Hematopoietic multipotent progenitor cell treated with erythropoietin and hydrocortisone succinate and interleukin-3 and kit ligand, for 4 days (in vitro differentiated cells): ENCODE data around the gene PLCL1.

ENCODE experiments used
- DNase-seq: peaks from one replicate; pipeline ENCODE4 v3.0.0-alpha.2; 2015

The PLCL1 gene

GRCh38 chr2:197929886-197930227 is 125.5 kb downstream of the PLCL1 start:
- no peak for DNase-seq

- DNase-seq: no peak
Observed at GRCh38 chr2:197930570-197931278, 126.3 kb downstream of the PLCL1 start.

- DNase-seq: no peak
Observed at GRCh38 chr2:197931661-197932312, 127.4 kb downstream of the PLCL1 start.

GRCh38 chr2:197932374-197932773 is 128.0 kb downstream of the PLCL1 start:
- no peak for DNase-seq

- DNase-seq: no peak
Observed at GRCh38 chr2:197934261-197934933, 130.0 kb downstream of the PLCL1 start.

- DNase-seq: peak; percentile 35
Observed at GRCh38 chr2:197934934-197935289, 130.5 kb downstream of the PLCL1 start.

GRCh38 chr2:197937814-197938213 is 133.4 kb downstream of the PLCL1 start:
- DNase-seq: peak; percentile 43

GRCh38 chr2:197938555-197938954 is 134.2 kb downstream of the PLCL1 start:
- peak; percentile 31 for DNase-seq

- no peak for DNase-seq
Observed at GRCh38 chr2:197939787-197940186, 135.4 kb downstream of the PLCL1 start.

GRCh38 chr2:197940382-197940781 is 136.0 kb downstream of the PLCL1 start:
- DNase-seq: no peak

- DNase-seq: no peak
Observed at GRCh38 chr2:197941715-197942114, 137.3 kb downstream of the PLCL1 start.

GRCh38 chr2:197943731-197944130 is 139.3 kb downstream of the PLCL1 start:
- DNase-seq: no peak

- DNase-seq: no peak
Observed at GRCh38 chr2:197944416-197945096, 140.2 kb downstream of the PLCL1 start.

GRCh38 chr2:197946562-197946961 is 142.2 kb downstream of the PLCL1 start:
- no peak for DNase-seq

- DNase-seq: no peak
Observed at GRCh38 chr2:197947219-197947757, 142.9 kb downstream of the PLCL1 start.

GRCh38 chr2:197949224-197949623 is 144.8 kb downstream of the PLCL1 start:
- no peak for DNase-seq

GRCh38 chr2:197950006-197950405 is 145.6 kb downstream of the PLCL1 start:
- no peak for DNase-seq

GRCh38 chr2:197950724-197951123 is 146.3 kb downstream of the PLCL1 start:
- DNase-seq: no peak

- no peak for DNase-seq
Observed at GRCh38 chr2:197952540-197953202, 148.3 kb downstream of the PLCL1 start.

- peak; percentile 6 for DNase-seq
Observed at GRCh38 chr2:197954328-197954727, 149.9 kb downstream of the PLCL1 start.

- no peak for DNase-seq
Observed at GRCh38 chr2:197958592-197959150, 154.3 kb downstream of the PLCL1 start.

- no peak for DNase-seq
Observed at GRCh38 chr2:197959383-197959782, 155.0 kb downstream of the PLCL1 start.

GRCh38 chr2:197960786-197961185 is 156.4 kb downstream of the PLCL1 start:
- no peak for DNase-seq
